ENCODE results near the gene SLC25A39. TPM values are rescaled to one million over a fixed set of nuclear protein-coding genes. Genes with fewer than 3 reads are reported as not detected.
"Not testable (repeated sequence)": the region's sequence is repeated elsewhere in the genome, so short reads cannot be mapped to it uniquely, and the experiment has no call there.

Gene SLC25A39
- total RNA-seq = 10 to 100 TPM; 60.4 to 83.3 TPM

GRCh38 chr17:44324571-44325275, at the start of gene SLC25A39:
SLC25A39 (minus strand) TSS chr17:44324823; CDS start chr17:44323562, 1,261 bp downstream.
- H3K36me3 ChIP-seq = peaks cover 22% of the 10 kb centered on the region
- H3K27me3 ChIP-seq = no peaks in the 10 kb centered on the region
- no peaks in the 10 kb centered on the region for H3K9me3 ChIP-seq
- peak within 1 kb of the TSS; percentile 92 to 99 for H3K27ac ChIP-seq
- H3K4me3 ChIP-seq = peak within 1 kb of the TSS; percentile 90 to 97
- peak; percentile 94 for DNase-seq (ENCODE audit: low spot score)
- H3K4me1 ChIP-seq = peaks cover 0 to 29% of the 10 kb centered on the region in 2 donors
- TF ChIP-seq CTCF (IDR thresholded peaks at IDR 0.05) = peak in 1 of 2 donors; percentile 4

- no peaks in the 10 kb centered on the region for H3K27me3 ChIP-seq
- DNase-seq (ENCODE audit: low spot score) = no peak
- no peak overlapping the region for H3K27ac ChIP-seq
- H3K4me3 ChIP-seq = no peak overlapping the region
- no peaks in the 10 kb centered on the region for H3K36me3 ChIP-seq
- peaks cover 0 to 26% of the 10 kb centered on the region in 2 donors for H3K4me1 ChIP-seq
- H3K9me3 ChIP-seq = no peaks in the 10 kb centered on the region
- TF ChIP-seq CTCF (IDR thresholded peaks at IDR 0.05) = no peak
These were observed 47.4 kb upstream of the SLC25A39 start for GRCh38 chr17:44372036-44372435.

DNA sequence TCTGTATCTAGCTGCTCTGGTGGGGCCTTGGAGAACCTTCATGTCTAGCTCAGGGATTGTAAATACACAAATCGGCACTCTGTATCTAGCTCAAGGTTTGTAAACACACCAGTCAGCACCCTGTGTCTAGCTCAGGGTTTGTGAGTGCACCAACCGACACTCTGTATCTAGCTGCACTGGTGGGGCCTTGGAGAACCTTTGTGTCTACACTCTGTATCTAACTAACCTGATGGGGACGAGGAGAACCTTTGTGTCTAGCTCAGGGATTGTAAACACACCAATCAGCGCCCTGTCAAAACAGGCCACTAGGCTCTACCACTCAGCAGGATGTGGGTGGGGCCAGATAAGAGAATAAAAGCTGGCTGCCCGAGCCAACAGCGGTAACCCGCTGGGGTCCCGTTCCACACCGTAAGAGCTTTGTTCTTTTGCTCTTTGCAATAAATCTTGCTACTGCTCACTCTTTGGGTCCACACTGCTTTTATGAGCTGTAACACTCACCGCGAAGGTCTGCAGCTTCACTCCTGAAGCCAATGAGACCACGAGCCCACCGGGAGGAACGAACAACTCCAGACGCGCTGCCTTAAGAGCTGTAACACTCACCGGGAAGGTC, 44.9 kb upstream of the SLC25A39 start:
- H3K36me3 ChIP-seq; H3K4me3 ChIP-seq; DNase-seq (ENCODE audit: low spot score); H3K4me1 ChIP-seq; H3K9me3 ChIP-seq; H3K27me3 ChIP-seq; H3K27ac ChIP-seq: not testable (repeated sequence)

DNA sequence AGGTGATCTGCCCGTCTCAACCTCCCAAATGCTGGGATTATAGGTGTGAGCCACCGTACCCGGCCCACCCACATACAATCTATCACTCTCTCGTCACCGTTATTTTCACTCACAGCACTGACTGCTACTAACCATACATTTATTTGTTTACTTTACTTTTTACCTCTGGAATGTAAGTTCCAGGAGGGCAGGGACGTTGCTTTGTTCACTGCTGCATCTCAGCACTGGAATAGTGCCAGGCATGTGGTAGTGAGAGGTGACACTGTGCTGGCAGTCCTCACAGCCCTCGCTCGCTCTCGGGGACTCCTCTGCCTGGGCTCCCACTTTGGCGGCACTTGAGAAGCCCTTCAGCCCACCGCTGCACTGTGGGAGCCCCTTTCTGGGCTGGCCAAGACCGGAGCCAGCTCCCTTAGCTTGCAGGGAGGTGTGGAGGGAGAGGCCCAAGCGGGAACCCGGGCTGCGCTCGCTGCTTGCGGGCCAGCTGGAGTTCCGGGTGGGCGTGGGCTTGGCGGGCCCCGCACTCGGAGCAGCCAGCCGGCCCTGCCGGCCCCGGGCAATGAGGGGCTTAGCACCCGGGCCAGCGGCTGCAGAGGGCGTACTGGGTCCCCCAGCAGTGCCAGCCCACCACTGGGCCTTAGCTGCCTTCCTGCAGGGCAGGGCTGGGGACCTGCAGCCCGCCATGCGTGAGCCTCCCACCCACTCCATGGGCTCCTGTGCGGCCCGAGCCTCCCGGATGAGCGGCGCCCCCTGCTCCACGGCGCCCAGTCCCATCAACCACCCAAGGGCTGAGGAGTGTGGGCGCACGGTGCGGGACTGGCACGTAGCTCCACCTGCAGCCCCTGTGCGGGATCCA, 44.0 kb upstream of the SLC25A39 start:
- not testable (repeated sequence) for H3K9me3 ChIP-seq; H3K4me1 ChIP-seq; DNase-seq (ENCODE audit: low spot score); H3K27ac ChIP-seq; H3K27me3 ChIP-seq; H3K4me3 ChIP-seq; H3K36me3 ChIP-seq

- no peak for TF ChIP-seq CTCF (IDR thresholded peaks at IDR 0.05)
- Histone ChIP-seq H3K4me3 (no peak overlapping the region), H3K27ac (no peak overlapping the region), H3K9me3 (no peaks in the 10 kb centered on the region), H3K4me1 (peaks cover 0 to 16% of the 10 kb centered on the region in 2 donors), H3K27me3 (no peaks in the 10 kb centered on the region), H3K36me3 (no peaks in the 10 kb centered on the region)
- DNase-seq (ENCODE audit: low spot score) = no peak
These were observed 42.8 kb upstream of the SLC25A39 start for GRCh38 chr17:44367231-44367979.

DNA sequence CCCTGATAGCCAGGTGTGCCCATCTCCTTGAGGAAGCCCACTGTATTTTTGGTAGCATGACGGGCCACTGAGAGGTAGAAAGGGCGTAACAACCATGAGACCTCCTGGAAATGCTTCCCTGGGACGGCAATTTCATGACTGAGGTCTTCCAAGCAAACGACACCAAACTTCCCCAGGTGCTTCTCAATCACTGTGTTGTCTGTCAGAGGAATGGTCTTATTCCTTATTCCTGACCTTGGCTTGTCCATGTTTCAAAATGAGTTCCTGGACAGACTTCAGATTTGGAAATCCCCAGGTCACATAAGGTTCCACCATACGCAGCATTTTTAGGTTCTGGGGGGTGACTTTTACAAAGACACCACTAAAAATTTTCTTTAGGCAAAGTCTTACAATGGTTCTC, 40.4 kb upstream of the SLC25A39 start:
- not testable (repeated sequence) for H3K27me3 ChIP-seq; H3K4me3 ChIP-seq; H3K27ac ChIP-seq; H3K36me3 ChIP-seq; DNase-seq (ENCODE audit: low spot score); H3K9me3 ChIP-seq
- H3K4me1 ChIP-seq = peaks cover 0 to 31% of the 10 kb centered on the region in 2 donors
